TTC549 (cell line): ENCODE results near the gene HTT-AS.

ENCODE experiments used
- FAIRE-seq: peaks from 2 replicates; lab custom pipeline; 2012; peaks lifted over from hg19 to GRCh38; lab: Jason Lieb, UNC

HTT-AS gene

DNA sequence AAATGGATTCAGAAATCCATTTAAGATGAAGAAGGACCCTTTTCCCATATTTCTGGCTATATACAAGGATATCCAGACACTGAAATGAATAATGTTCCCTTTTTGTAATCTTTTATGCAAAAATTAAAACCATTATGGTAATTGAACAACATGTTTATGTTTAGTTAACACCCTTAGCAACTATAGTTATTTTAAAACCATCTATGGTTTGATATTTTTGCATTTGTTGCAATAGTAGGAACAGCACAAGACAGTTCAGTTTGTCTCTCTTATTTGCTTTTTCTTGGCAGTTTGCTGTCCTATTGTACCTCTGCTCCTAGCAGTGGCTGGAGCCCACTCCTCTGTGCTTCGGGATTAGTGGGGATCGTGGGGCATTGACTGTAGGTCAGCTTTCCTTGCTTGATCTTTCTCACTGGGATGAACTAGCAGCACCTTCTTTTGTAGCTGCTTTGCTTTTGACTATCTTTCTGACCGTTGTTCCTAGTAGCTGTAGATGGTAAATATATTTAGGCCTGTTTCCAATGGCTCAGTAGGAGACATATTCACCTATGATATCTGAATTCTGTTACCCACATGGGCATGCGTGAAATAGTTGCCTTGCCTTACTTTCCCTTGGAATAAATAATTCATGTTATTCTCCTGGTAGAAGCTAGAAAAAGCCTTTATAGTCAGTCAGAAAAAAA lies 12.9 kb upstream of the HTT-AS start:
- FAIRE-seq = no peak

DNA sequence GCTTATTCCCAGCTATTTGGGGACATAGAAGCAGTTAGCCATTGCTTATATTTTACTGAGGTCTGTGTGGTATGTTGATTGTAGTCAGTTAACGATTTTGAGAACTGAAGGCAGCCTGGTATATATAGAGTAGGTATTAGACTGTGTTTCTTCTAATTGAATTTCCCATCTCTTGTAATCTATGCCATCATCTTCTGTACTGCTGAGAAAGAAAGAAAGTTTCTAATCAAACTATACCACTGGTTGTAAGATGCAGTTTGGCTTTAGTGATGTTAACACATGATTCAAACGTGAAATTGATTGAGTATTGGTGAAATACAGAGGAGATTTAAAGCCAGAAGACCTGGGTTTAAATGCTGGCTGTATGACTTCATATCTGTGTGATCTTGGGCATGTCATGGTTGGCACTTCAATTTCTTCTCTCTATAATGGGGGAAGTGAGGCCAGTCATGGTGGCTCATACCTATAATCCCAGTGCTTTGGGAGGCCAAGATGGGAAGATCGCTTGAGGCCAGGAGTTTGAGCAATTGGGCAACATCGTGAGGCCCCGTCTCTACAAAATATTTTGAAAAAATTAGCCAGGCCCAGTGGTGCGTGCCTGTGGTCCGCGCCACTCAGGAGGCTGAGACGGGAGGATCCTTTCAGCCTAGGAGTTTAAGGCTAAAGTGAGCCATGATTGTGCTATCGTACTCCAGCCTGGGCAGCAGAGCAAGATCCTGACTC lies 11.8 kb upstream of the HTT-AS start:
- no peak for FAIRE-seq

DNA sequence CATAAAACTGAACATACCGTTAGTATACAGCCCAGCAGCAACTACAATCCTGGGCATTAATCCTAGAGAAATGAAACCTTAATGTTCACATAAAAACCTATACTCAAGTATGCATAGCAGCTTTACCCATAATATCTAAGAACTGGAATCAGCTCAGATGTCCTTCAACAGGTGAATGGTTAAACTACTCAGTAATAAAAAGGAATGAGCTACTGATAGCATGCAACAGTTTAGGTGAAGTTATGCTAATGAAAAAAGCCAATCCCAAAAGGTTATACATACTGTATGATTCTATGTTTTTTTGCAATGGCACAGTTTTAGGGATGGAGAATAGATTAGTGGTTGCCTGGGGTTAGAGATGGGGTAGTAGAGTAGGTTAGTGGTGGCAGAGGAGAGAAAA lies 9.4 kb upstream of the HTT-AS start:
- FAIRE-seq = no peak

GRCh38 chr4:3082925-3083515 lies 8.7 kb upstream of the HTT-AS start:
- FAIRE-seq = no peak

DNA sequence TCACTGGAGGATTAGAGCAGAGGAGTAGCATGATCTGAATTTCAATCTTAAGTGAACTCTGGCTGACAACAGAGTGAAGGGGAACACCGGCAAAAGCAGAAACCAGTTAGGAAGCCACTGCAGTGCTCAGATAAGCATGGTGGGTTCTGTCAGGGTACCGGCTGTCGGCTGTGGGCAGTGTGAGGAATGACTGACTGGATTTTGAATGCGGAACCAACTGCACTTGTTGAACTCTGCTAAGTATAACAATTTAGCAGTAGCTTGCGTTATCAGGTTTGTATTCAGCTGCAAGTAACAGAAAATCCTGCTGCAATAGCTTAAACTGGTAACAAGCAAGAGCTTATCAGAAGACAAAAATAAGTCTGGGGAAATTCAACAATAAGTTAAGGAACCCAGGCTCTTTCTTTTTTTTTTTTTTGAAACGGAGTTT lies 5.4 kb upstream of the HTT-AS start:
- FAIRE-seq = no peak

DNA sequence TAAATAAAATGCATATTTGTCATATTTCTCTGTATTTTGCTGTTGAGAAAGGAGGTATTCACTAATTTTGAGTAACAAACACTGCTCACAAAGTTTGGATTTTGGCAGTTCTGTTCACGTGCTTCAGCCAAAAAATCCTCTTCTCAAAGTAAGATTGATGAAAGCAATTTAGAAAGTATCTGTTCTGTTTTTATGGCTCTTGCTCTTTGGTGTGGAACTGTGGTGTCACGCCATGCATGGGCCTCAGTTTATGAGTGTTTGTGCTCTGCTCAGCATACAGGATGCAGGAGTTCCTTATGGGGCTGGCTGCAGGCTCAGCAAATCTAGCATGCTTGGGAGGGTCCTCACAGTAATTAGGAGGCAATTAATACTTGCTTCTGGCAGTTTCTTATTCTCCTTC lies 3.5 kb upstream of the HTT-AS start:
- FAIRE-seq = no peak

- no peak for FAIRE-seq
Observed at GRCh38 chr4:3075652-3075981, 1.3 kb upstream of the HTT-AS start.

- no peak for FAIRE-seq
Observed at GRCh38 chr4:3074846-3075651, 711 bp upstream of the HTT-AS start.

- no peak for FAIRE-seq
Observed at GRCh38 chr4:3073158-3074077, 920 bp downstream of the HTT-AS start.

GRCh38 chr4:3071811-3072210 lies 2.5 kb downstream of the HTT-AS start:
- FAIRE-seq = no peak

- FAIRE-seq = no peak
Observed at GRCh38 chr4:3070709-3071500, 3.4 kb downstream of the HTT-AS start.

DNA sequence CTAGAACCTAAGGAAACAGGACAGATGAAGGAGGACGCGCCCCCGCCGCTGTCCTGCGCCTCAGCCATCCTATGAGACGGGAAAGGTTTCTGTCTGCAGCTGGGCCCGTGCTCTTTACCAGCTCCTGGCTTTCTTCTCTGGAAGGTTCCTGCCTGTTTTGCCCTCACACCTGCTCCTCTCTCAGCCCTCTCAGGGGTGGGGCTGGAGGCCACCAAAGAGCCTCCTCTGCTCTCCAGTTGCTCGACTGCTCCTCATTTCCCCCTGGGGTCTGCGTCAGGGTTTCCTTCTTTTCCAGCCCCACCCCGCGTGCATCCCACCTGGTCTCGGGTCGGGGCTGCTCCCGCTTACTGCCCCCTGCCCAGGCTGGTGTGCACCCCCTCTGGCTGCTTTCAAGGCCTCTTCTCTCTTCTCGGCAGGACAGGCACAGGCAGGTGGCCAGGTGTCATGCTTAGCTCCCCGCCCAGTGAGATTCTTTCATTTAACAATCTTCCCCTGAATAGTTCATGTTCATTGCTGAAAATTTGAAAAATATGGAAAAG lies 4.6 kb downstream of the HTT-AS start:
- no peak for FAIRE-seq

GRCh38 chr4:3067473-3068001 lies 6.8 kb downstream of the HTT-AS start:
- FAIRE-seq = no peak

DNA sequence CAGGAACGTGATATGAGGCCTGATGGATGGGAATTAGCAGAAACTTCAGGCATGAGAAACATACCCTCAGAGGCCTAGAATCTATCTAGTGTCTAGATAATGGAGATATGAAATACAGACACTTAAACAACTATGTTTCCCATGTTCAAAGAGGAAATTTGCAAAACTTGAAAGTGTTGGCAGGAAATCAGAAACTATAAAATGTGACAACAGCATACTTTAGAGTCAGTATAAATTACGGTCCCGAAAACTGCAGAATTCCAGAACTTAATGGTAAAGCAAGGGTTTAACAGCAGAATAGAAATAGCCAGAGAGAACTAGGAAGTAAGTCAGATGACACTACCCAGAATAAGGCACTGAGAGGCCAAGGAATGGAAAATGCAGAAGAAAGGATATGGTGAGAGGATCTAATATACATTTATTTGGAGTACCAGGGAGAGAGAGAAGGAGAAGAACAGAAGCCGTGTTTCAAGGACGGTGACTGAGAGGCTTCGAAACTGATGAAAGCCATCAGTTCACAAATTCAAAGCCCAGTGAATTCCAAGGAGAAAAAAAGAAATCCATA lies 7.4 kb downstream of the HTT-AS start:
- no peak for FAIRE-seq

GRCh38 chr4:3065551-3065950 lies 8.8 kb downstream of the HTT-AS start:
- FAIRE-seq = no peak

DNA sequence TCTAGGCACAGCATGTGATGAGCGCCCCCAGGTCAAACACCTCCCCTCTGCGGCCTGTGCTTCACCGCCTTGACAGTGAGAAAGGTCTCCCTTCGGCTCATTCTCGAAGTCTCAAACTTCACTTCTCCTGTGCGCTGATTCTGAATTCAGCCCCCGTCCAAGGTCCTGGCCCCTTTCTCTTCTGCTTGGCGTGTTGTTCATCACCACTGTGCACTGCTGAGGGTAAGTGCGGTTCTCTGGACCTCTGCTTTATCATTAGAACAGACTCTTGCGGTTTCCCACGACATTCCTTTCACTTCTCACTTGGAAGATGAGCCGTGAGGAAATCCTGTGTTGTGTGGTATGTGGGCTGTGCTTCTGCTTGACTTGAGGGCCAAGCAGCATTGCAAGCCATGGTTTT lies 11.9 kb downstream of the HTT-AS start:
- FAIRE-seq = no peak

DNA sequence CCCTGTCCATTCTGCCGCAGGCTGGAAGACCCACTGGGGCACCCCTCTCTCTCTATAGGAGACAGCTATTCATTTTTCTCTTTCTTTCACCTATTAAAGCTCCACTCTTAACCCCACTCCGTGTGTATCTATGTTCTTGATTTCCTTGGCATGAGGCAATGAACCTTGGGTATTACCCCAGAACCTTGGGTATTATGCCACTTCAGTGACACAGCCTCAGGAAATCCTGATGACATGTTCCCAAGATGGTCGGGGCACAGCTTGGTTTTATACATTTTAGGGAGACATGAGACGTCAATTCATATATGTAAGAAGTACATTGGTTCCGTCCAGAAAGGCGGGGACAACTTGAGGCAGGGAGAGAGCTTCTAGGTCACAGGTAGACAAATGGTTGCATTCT lies 13.4 kb downstream of the HTT-AS start:
- no peak for FAIRE-seq

- FAIRE-seq = no peak
Observed at GRCh38 chr4:3059943-3060342, 14.4 kb downstream of the HTT-AS start.

- no peak for FAIRE-seq
Observed at GRCh38 chr4:3054169-3054759, 20.1 kb downstream of the HTT-AS start.
